SU-DHL-6 (cell line): ENCODE measurements around the gene UNC119B.
A peak's percentile ranks its signal among the peaks of the same experiment; 100 is the strongest.

Source experiments
- H2AFZ ChIP-seq: fragments of 200-600 bp; sonication (generic); 2 replicates; pipeline ENCODE4 v1.6.1; 2014; ENCODE audit warnings: low read depth, mild to moderate bottlenecking, moderate library complexity, mixed read lengths, antibody characterized with exemption, low read length; ENCODE audit not compliant: severe bottlenecking
- H3F3A ChIP-seq: fragments of 200-600 bp; shearing (Covaris generic); 2 replicates; pipeline ENCODE4 v1.6.0; 2016; ENCODE audit warnings: antibody characterized with exemption, mild to moderate bottlenecking; ENCODE audit not compliant: insufficient read depth
- H3K27ac ChIP-seq: fragments of 200-600 bp; sonication (generic); 2 replicates; pipeline ENCODE4 v1.5.1; 2016; ENCODE audit warnings: low read depth, mild to moderate bottlenecking, low read length, moderate library complexity, mixed read lengths
- H3K27me3 ChIP-seq: fragments of 200-600 bp; sonication (generic), shearing (Covaris generic); 2 replicates; pipeline ENCODE4 v1.6.0; 2014; ENCODE audit warnings: mild to moderate bottlenecking, low read length
- H3K36me3 ChIP-seq: fragments of 200-600 bp; sonication (generic); 2 replicates; pipeline ENCODE4 v1.6.1; 2014; ENCODE audit warnings: mild to moderate bottlenecking, low read length, mixed read lengths
- H3K4me2 ChIP-seq: fragments of 300-600, 200-600 bp; shearing (Covaris generic), sonication (generic); 2 replicates; pipeline ENCODE4 v1.6.0; 2014; ENCODE audit warnings: low read length, low read depth, mild to moderate bottlenecking; ENCODE audit not compliant: poor library complexity, severe bottlenecking
- H3K4me3 ChIP-seq: fragments of 200-600 bp; sonication (generic); 2 replicates; pipeline ENCODE4 v1.5.1; 2014; ENCODE audit warnings: antibody characterized with exemption, low read length, mild to moderate bottlenecking, mixed read lengths; ENCODE audit not compliant: insufficient read depth, poor library complexity, severe bottlenecking
- H3K79me2 ChIP-seq: fragments of 200-600 bp; sonication (generic); 2 replicates; pipeline ENCODE4 v1.6.1; 2014; ENCODE audit warnings: mild to moderate bottlenecking, low read length, moderate library complexity; ENCODE audit not compliant: insufficient read depth
- H3K9ac ChIP-seq: fragments of 200-600 bp; sonication (generic); 2 replicates; pipeline ENCODE4 v1.7.0; 2014; ENCODE audit warnings: mild to moderate bottlenecking, low read length
- H3K9me2 ChIP-seq: fragments of 200-600 bp; sonication (generic); replicated peaks from 2 replicates; pipeline ENCODE4 v1.6.1; 2014; ENCODE audit warnings: low read length; ENCODE audit not compliant: insufficient read depth
- H3K9me3 ChIP-seq: fragments of 200-600 bp; sonication (generic); 2 replicates; pipeline ENCODE4 v1.6.1; 2014; ENCODE audit warnings: low read length, mixed read lengths; ENCODE audit not compliant: insufficient read depth
- H4K20me1 ChIP-seq: fragments of 200-600 bp; sonication (generic); 2 replicates; pipeline ENCODE4 v1.6.1; 2014; ENCODE audit warnings: low read depth, mild to moderate bottlenecking, antibody characterized with exemption, low read length, moderate library complexity, mixed read lengths
- EZH2phosphoT487 ChIP-seq: fragments of 200-600 bp; sonication (generic), shearing (Covaris generic); conservative IDR thresholded peaks from 2 replicates; pipeline ENCODE4 v1.6.1; 2018; ENCODE audit warnings: mild to moderate bottlenecking, antibody characterized with exemption, low read length, moderate library complexity, mixed read lengths
- TF ChIP-seq, protein P1 (sequence below): fragments of 200-600 bp; sonication (generic); IDR thresholded peaks from one replicate; pipeline ENCODE4 v1.5.1; 2017; ENCODE audit warnings: antibody characterized with exemption, mild to moderate bottlenecking, low read length, moderate library complexity; ENCODE audit not compliant: insufficient read depth, poor library complexity, severe bottlenecking

UNC119B gene

DNA sequence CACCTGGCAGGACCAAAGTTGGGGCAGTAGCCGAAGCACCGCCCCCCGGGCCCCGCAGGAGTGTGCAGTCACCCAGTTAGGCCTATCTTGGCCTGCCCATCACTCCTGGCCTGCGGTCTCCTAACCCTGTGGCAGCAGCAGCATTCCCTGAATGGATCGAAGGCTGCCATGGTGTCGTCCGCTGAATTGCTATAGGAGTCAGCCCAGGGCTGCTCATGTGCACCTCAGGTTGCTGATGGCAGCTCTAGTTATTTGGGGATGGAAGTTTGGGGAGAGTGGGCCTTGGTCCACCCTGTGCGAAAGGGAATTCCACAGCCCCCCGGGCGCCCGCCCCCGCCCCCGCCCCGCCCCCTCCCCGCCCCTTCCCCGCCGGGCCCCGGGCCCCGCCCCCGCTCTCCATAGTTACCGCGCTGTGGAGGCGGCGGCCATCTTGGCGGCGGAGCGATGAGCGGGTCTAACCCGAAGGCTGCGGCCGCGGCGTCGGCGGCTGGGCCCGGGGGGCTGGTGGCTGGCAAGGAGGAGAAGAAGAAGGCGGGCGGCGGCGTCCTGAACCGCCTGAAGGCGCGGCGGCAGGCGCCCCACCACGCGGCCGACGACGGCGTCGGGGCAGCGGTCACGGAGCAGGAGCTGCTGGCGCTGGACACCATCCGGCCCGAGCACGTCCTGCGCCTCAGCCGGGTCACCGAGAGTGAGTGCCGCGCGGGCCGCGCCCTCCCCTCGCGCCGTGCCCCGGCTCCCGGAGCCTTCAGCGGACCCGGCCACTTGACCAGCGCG lies at the start of gene UNC119B:
UNC119B (plus strand) TSS at position 428 of the 774 bp plus-strand sequence; CDS start at position 445, 17 bp downstream.
- no peaks in the 10 kb centered on the region for H3K9me2 ChIP-seq
- peak within 1 kb of the TSS; percentile 85 for H2AFZ ChIP-seq
- no peaks in the 10 kb centered on the region for H3K27me3 ChIP-seq

DNA sequence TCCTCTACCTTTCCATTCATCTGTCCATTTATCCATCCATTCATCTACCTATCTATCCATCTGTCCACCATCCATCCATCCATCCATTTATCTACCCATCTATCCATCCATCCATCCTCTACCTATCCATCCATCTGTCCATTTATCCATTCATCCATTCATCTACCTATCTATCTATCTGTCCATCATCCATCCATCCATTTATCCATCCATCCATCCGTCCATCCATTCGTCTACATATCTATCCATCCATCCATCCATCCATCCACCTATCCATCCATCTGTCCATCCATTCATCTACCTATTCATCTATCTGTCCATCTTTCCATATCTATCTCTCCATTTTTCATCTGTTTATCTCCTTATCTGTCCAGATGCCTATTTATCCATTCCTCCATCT lies 48.8 kb upstream of the UNC119B start:
- H3K36me3 ChIP-seq, result no peaks in the 10 kb centered on the region
- H3K4me3 ChIP-seq, result no peak overlapping the region
- no peaks in the 10 kb centered on the region for H3K9me2 ChIP-seq
- H3F3A ChIP-seq, result 0 out of 2 replicates have a peak, but pooled peaks cover 1% of the 10 kb centered on the region
- H3K9me3 ChIP-seq, result no peaks in the 10 kb centered on the region
- H2AFZ ChIP-seq, result no peak overlapping the region
- no peak overlapping the region for H3K4me2 ChIP-seq
- TF ChIP-seq EZH2phosphoT487, result no peak
- TF ChIP-seq, protein P1, sequence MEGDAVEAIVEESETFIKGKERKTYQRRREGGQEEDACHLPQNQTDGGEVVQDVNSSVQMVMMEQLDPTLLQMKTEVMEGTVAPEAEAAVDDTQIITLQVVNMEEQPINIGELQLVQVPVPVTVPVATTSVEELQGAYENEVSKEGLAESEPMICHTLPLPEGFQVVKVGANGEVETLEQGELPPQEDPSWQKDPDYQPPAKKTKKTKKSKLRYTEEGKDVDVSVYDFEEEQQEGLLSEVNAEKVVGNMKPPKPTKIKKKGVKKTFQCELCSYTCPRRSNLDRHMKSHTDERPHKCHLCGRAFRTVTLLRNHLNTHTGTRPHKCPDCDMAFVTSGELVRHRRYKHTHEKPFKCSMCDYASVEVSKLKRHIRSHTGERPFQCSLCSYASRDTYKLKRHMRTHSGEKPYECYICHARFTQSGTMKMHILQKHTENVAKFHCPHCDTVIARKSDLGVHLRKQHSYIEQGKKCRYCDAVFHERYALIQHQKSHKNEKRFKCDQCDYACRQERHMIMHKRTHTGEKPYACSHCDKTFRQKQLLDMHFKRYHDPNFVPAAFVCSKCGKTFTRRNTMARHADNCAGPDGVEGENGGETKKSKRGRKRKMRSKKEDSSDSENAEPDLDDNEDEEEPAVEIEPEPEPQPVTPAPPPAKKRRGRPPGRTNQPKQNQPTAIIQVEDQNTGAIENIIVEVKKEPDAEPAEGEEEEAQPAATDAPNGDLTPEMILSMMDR, result no peak
- no peak overlapping the region for H3K9ac ChIP-seq
- H3K79me2 ChIP-seq, result no peaks in the 10 kb centered on the region
- no peaks in the 10 kb centered on the region for H4K20me1 ChIP-seq
- no peaks in the 10 kb centered on the region for H3K27me3 ChIP-seq
- no peak overlapping the region for H3K27ac ChIP-seq

More for the DNA sequence above, at the start of gene UNC119B:
- Histone ChIP-seq H3K27ac (peak within 1 kb of the TSS; percentile 16; the same call in 1 of the 2 replicates), H3K79me2 (no peaks in the 10 kb centered on the region), H3F3A (peaks cover 16% of the 10 kb centered on the region; the same call in 1 of the 2 replicates), H3K36me3 (no peaks in the 10 kb centered on the region), H3K4me2 (peak within 1 kb of the TSS; percentile 73), H3K4me3 (peak within 1 kb of the TSS; percentile 66), H4K20me1 (no peaks in the 10 kb centered on the region), H3K9ac (peak within 1 kb of the TSS; percentile 87), H3K9me3 (no peaks in the 10 kb centered on the region)
- TF ChIP-seq, protein P1, result no peak
- TF ChIP-seq EZH2phosphoT487, result no peak

DNA sequence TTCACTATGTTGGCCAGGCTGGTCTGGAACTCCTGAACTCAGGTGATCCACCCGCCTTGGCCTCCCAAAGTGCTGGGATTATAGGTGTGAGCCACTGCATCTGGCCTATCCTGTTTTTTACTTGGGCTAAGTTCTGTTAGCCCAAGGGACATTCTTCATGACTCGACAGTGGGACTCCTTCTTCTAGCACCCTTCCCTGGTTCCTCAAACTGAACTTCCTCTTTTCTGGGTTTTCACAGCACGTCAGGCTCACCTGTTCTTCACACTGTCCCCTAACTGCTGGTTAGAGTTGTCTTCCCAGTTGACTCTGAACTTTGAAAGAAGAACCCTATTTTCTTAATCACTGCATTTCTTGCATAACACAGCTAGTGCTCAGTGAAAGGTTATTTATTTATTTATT lies 47.4 kb upstream of the UNC119B start:
- Histone ChIP-seq H3K36me3 (no peaks in the 10 kb centered on the region), H3K4me2 (peak overlapping the region; percentile 29), H3K79me2 (no peaks in the 10 kb centered on the region), H3K27me3 (no peaks in the 10 kb centered on the region), H3K9me2 (no peaks in the 10 kb centered on the region), H3F3A (peaks cover 9% of the 10 kb centered on the region; the same call in 1 of the 2 replicates), H3K9ac (no peak overlapping the region), H3K27ac (no peak overlapping the region), H4K20me1 (no peaks in the 10 kb centered on the region), H2AFZ (no peak overlapping the region), H3K4me3 (no peak overlapping the region), H3K9me3 (no peaks in the 10 kb centered on the region)
- no peak for TF ChIP-seq EZH2phosphoT487
- TF ChIP-seq, protein P1, result no peak
